GM18498 (cell line): ENCODE results near the gene SPTBN2.
"Not testable (repeated sequence)": the region's sequence is repeated elsewhere in the genome, so short reads cannot be mapped to it uniquely, and the experiment has no call there.

ENCODE experiments used
- ATAC-seq: cut with Tn5 transposase; IDR thresholded peaks from one replicate; pipeline ENCODE4 v1.9.1; 2021; ENCODE audit warnings: mild to moderate bottlenecking, moderate library complexity; ENCODE audit not compliant: unreplicated experiment

Gene SPTBN2

GRCh38 chr11:66724167-66724566, 4.8 kb downstream of the SPTBN2 start:
- not testable (repeated sequence) for ATAC-seq

GRCh38 chr11:66723693-66724092, 5.3 kb downstream of the SPTBN2 start:
- no peak for ATAC-seq

GRCh38 chr11:66722745-66723651, 6.0 kb downstream of the SPTBN2 start:
- no peak for ATAC-seq

GRCh38 chr11:66721939-66722338, 7.1 kb downstream of the SPTBN2 start:
- ATAC-seq: no peak

- no peak for ATAC-seq
Observed at GRCh38 chr11:66720899-66721470, 8.0 kb downstream of the SPTBN2 start.

GRCh38 chr11:66720223-66720898, 8.7 kb downstream of the SPTBN2 start:
- no peak for ATAC-seq

GRCh38 chr11:66719111-66719872, 9.7 kb downstream of the SPTBN2 start:
- no peak for ATAC-seq

GRCh38 chr11:66718320-66718971, 10.6 kb downstream of the SPTBN2 start:
- no peak for ATAC-seq

GRCh38 chr11:66717925-66718319, 11.1 kb downstream of the SPTBN2 start:
- ATAC-seq: no peak

GRCh38 chr11:66716996-66717395, 12.0 kb downstream of the SPTBN2 start:
- ATAC-seq: no peak

- ATAC-seq: no peak
Observed at GRCh38 chr11:66715346-66716085, 13.5 kb downstream of the SPTBN2 start.

- ATAC-seq: no peak
Observed at GRCh38 chr11:66713746-66714480, 15.1 kb downstream of the SPTBN2 start.

GRCh38 chr11:66710384-66710930, 18.6 kb downstream of the SPTBN2 start:
- no peak for ATAC-seq

- ATAC-seq: no peak
Observed at GRCh38 chr11:66708701-66709100, 20.3 kb downstream of the SPTBN2 start.

GRCh38 chr11:66708094-66708493, 20.9 kb downstream of the SPTBN2 start:
- no peak for ATAC-seq

- ATAC-seq: no peak
Observed at GRCh38 chr11:66707486-66707885, 21.5 kb downstream of the SPTBN2 start.

GRCh38 chr11:66706989-66707388, 22.0 kb downstream of the SPTBN2 start:
- no peak for ATAC-seq

GRCh38 chr11:66705587-66706335, 23.3 kb downstream of the SPTBN2 start:
- ATAC-seq: no peak
